Measurements from ENCODE around the gene PSORS1C2.

Gene PSORS1C2

GRCh38 chr6:31090973-31091364 lies 47.9 kb downstream of the PSORS1C2 start:
- CTCF ChIA-PET: interaction anchor here (0.8 to 1.2 kb wide), 3 partner anchors 12 to 177 kb away, joined by 3 to 5 read pairs (median 4); partner anchors contain the start of gene VARS2
- no peak for TF ChIP-seq CTCF (conservative IDR thresholded peaks at IDR 0.05; ENCODE audit: low read depth)

GRCh38 chr6:31090275-31090972 lies 48.4 kb downstream of the PSORS1C2 start:
- no peak overlapping the region for H3K27ac ChIP-seq
- ChIA-PET POLR2A (ENCODE audit: low non-redundant PET) (no interaction called here), CTCF (interaction anchor here (0.8 to 1.4 kb wide), 2 partner anchors 11 to 100 kb away, joined by 4 to 5 read pairs; no protein-coding TSS in a partner anchor)
- TF ChIP-seq CTCF (conservative IDR thresholded peaks at IDR 0.05; ENCODE audit: low read depth): no peak
- DNase-seq (ENCODE audit: low spot score): no peak

More at GRCh38 chr6:31090973-31091364, 47.9 kb downstream of the PSORS1C2 start:
- no peak overlapping the region for H3K27ac ChIP-seq
- DNase-seq (ENCODE audit: low spot score): no peak
- POLR2A ChIA-PET (ENCODE audit: low non-redundant PET): no interaction called here

Measured in RWPE1 (cell line).